Measurements from ENCODE around the gene TELO2. TPM values are rescaled to one million over a fixed set of nuclear protein-coding genes. Genes with fewer than 3 reads are reported as not detected.

TELO2 gene
- total RNA-seq (8.2 and 10.9 TPM in 2 replicates), polyA plus RNA-seq (6.3 and 9.4 TPM in 2 replicates), polyA minus RNA-seq (ENCODE audit: low replicate concordance) (8.8 and 9.3 TPM in 2 replicates)
- polyA plus RNA-seq (2012) = 14.4 and 26.1 TPM in 2 replicates

- Histone ChIP-seq H3K4me1 (ENCODE audit: control insufficient read depth, extremely low read depth, insufficient read depth, low read length) (no peaks in the 10 kb centered on the region), H2AFZ (ENCODE audit: low read length) (peak within 1 kb of the TSS; percentile 99), H3K79me2 (ENCODE audit: control insufficient read depth, insufficient read depth, low read length) (peaks cover 12% of the 10 kb centered on the region), H3K9ac (ENCODE audit: insufficient read depth, low read length) (peak within 1 kb of the TSS; percentile 99), H3K4me3 (replicated peaks in 1 of 4; ENCODE audit: control extremely low read depth in 1 of 4, insufficient read depth in 1 of 4, low read depth in 3 of 4, low read length in 4 of 4) (peak within 1 kb of the TSS; percentile 63 to 89 (median 84)), H3K4me2 (ENCODE audit: extremely low read depth, insufficient read depth, low read length) (peak within 1 kb of the TSS; percentile 99), H4K20me1 (ENCODE audit: control insufficient read depth, extremely low read depth, insufficient read depth, low read length) (no peaks in the 10 kb centered on the region), H3K9me3 (ENCODE audit: control insufficient read depth, insufficient read depth, low read depth, low read length) (no peaks in the 10 kb centered on the region), H3K27ac (ENCODE audit: insufficient read depth, low read length) (peak within 1 kb of the TSS; percentile 91), H3K27me3 (ENCODE audit: control insufficient read depth, insufficient read depth, low read length) (no peaks in the 10 kb centered on the region), H3K36me3 (ENCODE audit: control insufficient read depth, insufficient read depth, low read length) (peaks cover 7% of the 10 kb centered on the region)
- peak; percentile 63 to 82 for DNase-seq (ENCODE audit: low read depth in 2 of 2)
- TF ChIP-seq CTCF (conservative IDR thresholded peaks at IDR 0.05 in 1 of 2, IDR thresholded peaks at IDR 0.05 in 1 of 2; ENCODE audit: low read depth in 1 of 2, low read length in 2 of 2) = no peak
- no peak for TF ChIP-seq EZH2 (IDR thresholded peaks at IDR 0.05; ENCODE audit: low read length, missing control alignments)
These were observed at the start of gene TELO2 for GRCh38 chr16:1492923-1493745. Gene TELO2 (plus strand): TSS chr16:1493360. CDS start chr16:1494282, 922 bp downstream.

- Histone ChIP-seq H3K4me2 (ENCODE audit: extremely low read depth, insufficient read depth, low read length) (no peak overlapping the region), H4K20me1 (ENCODE audit: control insufficient read depth, extremely low read depth, insufficient read depth, low read length) (no peaks in the 10 kb centered on the region), H3K27ac (ENCODE audit: insufficient read depth, low read length) (no peak overlapping the region), H3K27me3 (ENCODE audit: control insufficient read depth, insufficient read depth, low read length) (no peaks in the 10 kb centered on the region), H3K9ac (ENCODE audit: insufficient read depth, low read length) (no peak overlapping the region), H3K79me2 (ENCODE audit: control insufficient read depth, insufficient read depth, low read length) (no peaks in the 10 kb centered on the region), H2AFZ (ENCODE audit: low read length) (no peak overlapping the region), H3K36me3 (ENCODE audit: control insufficient read depth, insufficient read depth, low read length) (peaks cover 11% of the 10 kb centered on the region), H3K4me1 (ENCODE audit: control insufficient read depth, extremely low read depth, insufficient read depth, low read length) (no peaks in the 10 kb centered on the region), H3K4me3 (replicated peaks in 1 of 4; ENCODE audit: control extremely low read depth in 1 of 4, insufficient read depth in 1 of 4, low read depth in 3 of 4, low read length in 4 of 4) (no peak overlapping the region), H3K9me3 (ENCODE audit: control insufficient read depth, insufficient read depth, low read depth, low read length) (no peaks in the 10 kb centered on the region)
- TF ChIP-seq CTCF (conservative IDR thresholded peaks at IDR 0.05 in 1 of 2, IDR thresholded peaks at IDR 0.05 in 1 of 2; ENCODE audit: low read depth in 1 of 2, low read length in 2 of 2) = no peak
- no peak for DNase-seq (ENCODE audit: low read depth in 2 of 2)
These were observed 49.7 kb upstream of the TELO2 start for GRCh38 chr16:1443403-1443973.

GRCh38 chr16:1443980-1444729, 49.0 kb upstream of the TELO2 start, which contains the start of gene CCDC154:
Gene CCDC154 (minus strand): TSS chr16:1444556. CDS start chr16:1444322, 234 bp downstream.
- H3K9me3 ChIP-seq (ENCODE audit: control insufficient read depth, insufficient read depth, low read depth, low read length) = no peaks in the 10 kb centered on the region
- H3K4me2 ChIP-seq (ENCODE audit: extremely low read depth, insufficient read depth, low read length) = no peak within 1 kb of the TSS

More at GRCh38 chr16:1443980-1444729, 49.0 kb upstream of the TELO2 start, which contains the start of gene CCDC154:
- Histone ChIP-seq H3K36me3 (ENCODE audit: control insufficient read depth, insufficient read depth, low read length) (peaks cover 11% of the 10 kb centered on the region), H2AFZ (ENCODE audit: low read length) (no peak within 1 kb of the TSS), H3K79me2 (ENCODE audit: control insufficient read depth, insufficient read depth, low read length) (no peaks in the 10 kb centered on the region), H3K9ac (ENCODE audit: insufficient read depth, low read length) (no peak within 1 kb of the TSS), H3K27me3 (ENCODE audit: control insufficient read depth, insufficient read depth, low read length) (no peaks in the 10 kb centered on the region), H3K4me3 (replicated peaks in 1 of 4; ENCODE audit: control extremely low read depth in 1 of 4, insufficient read depth in 1 of 4, low read depth in 3 of 4, low read length in 4 of 4) (no peak within 1 kb of the TSS), H3K4me1 (ENCODE audit: control insufficient read depth, extremely low read depth, insufficient read depth, low read length) (no peaks in the 10 kb centered on the region), H3K27ac (ENCODE audit: insufficient read depth, low read length) (no peak within 1 kb of the TSS), H4K20me1 (ENCODE audit: control insufficient read depth, extremely low read depth, insufficient read depth, low read length) (no peaks in the 10 kb centered on the region)
- no peak for TF ChIP-seq EZH2 (IDR thresholded peaks at IDR 0.05; ENCODE audit: low read length, missing control alignments)
- no peak for TF ChIP-seq CTCF (conservative IDR thresholded peaks at IDR 0.05 in 1 of 2, IDR thresholded peaks at IDR 0.05 in 1 of 2; ENCODE audit: low read depth in 1 of 2, low read length in 2 of 2)
- DNase-seq (ENCODE audit: low read depth in 2 of 2) = no peak
